ENCODE data around the gene HES2. TPM values are rescaled to one million over a fixed set of nuclear protein-coding genes. Genes with fewer than 3 reads are reported as not detected.
"Not testable (repeated sequence)": the region's sequence is repeated elsewhere in the genome, so short reads cannot be mapped to it uniquely, and the experiment has no call there.

Gene HES2
- total RNA-seq, 1 donor from 2014 or later = not detected

GRCh38 chr1:6397844-6398441 is 21.8 kb downstream of the HES2 start:
- ATAC-seq (ENCODE audit: low read depth) = no peak
- POLR2A ChIA-PET = no interaction called here
- CTCF ChIA-PET = interaction anchor here (1.3 kb wide), 1 partner anchor 151 kb away, joined by 5 read pairs; no protein-coding TSS in a partner anchor
- H3K27me3 Mint-ChIP-seq = peaks cover 11% of the 10 kb centered on the region
- intact Hi-C loops (cut with micrococcal nuclease) = no loop called here
- TF ChIP-seq CTCF (IDR thresholded peaks at IDR 0.05) = no peak
- no peaks in the 10 kb centered on the region for H3K9me3 Mint-ChIP-seq
- H3K4me3 Mint-ChIP-seq = no peak overlapping the region
- no peak for DNase-seq
- peaks cover 15% of the 10 kb centered on the region for H3K4me1 Mint-ChIP-seq
- no peak overlapping the region for H3K27ac Mint-ChIP-seq
- no peaks in the 10 kb centered on the region for H3K36me3 Mint-ChIP-seq (ENCODE audit: low read depth)

GRCh38 chr1:6396998-6397397 is 22.7 kb downstream of the HES2 start:
- Mint-ChIP-seq H3K4me3 (no peak overlapping the region), H3K36me3 (ENCODE audit: low read depth) (no peaks in the 10 kb centered on the region), H3K4me1 (peaks cover 21% of the 10 kb centered on the region), H3K9me3 (no peaks in the 10 kb centered on the region), H3K27ac (no peak overlapping the region), H3K27me3 (peaks cover 9% of the 10 kb centered on the region)
- DNase-seq = no peak
- ATAC-seq (ENCODE audit: low read depth) = no peak
- TF ChIP-seq CTCF (IDR thresholded peaks at IDR 0.05) = no peak
- ChIA-PET POLR2A (no interaction called here), CTCF (no interaction called here)
- intact Hi-C loops (cut with micrococcal nuclease) = no loop called here

- DNase-seq; intact Hi-C loops (cut with micrococcal nuclease); CTCF ChIA-PET; POLR2A ChIA-PET; H3K9me3 Mint-ChIP-seq; H3K27me3 Mint-ChIP-seq; H3K36me3 Mint-ChIP-seq (ENCODE audit: low read depth); ATAC-seq (ENCODE audit: low read depth); H3K27ac Mint-ChIP-seq; H3K4me3 Mint-ChIP-seq: not testable (repeated sequence)
- peaks cover 22% of the 10 kb centered on the region for H3K4me1 Mint-ChIP-seq
These were observed 23.9 kb downstream of the HES2 start for GRCh38 chr1:6395781-6396244.

- DNase-seq; H3K36me3 Mint-ChIP-seq (ENCODE audit: low read depth); H3K27ac Mint-ChIP-seq; ATAC-seq (ENCODE audit: low read depth); H3K9me3 Mint-ChIP-seq; H3K27me3 Mint-ChIP-seq; intact Hi-C loops (cut with micrococcal nuclease): not testable (repeated sequence)
- peak overlapping the region; percentile 55 for H3K4me3 Mint-ChIP-seq
- peaks cover 22% of the 10 kb centered on the region for H3K4me1 Mint-ChIP-seq
- ChIA-PET POLR2A (interaction anchor here (0.7 to 2.2 kb wide), 2 partner anchors 36 to 147 kb away, joined by 3 to 8 read pairs; no protein-coding TSS in a partner anchor), CTCF (interaction anchor here (1.5 kb wide), 2 partner anchors 10 to 149 kb away, joined by 4 to 5 read pairs; no protein-coding TSS in a partner anchor)
These were observed 24.6 kb downstream of the HES2 start for GRCh38 chr1:6395130-6395529.

DNA sequence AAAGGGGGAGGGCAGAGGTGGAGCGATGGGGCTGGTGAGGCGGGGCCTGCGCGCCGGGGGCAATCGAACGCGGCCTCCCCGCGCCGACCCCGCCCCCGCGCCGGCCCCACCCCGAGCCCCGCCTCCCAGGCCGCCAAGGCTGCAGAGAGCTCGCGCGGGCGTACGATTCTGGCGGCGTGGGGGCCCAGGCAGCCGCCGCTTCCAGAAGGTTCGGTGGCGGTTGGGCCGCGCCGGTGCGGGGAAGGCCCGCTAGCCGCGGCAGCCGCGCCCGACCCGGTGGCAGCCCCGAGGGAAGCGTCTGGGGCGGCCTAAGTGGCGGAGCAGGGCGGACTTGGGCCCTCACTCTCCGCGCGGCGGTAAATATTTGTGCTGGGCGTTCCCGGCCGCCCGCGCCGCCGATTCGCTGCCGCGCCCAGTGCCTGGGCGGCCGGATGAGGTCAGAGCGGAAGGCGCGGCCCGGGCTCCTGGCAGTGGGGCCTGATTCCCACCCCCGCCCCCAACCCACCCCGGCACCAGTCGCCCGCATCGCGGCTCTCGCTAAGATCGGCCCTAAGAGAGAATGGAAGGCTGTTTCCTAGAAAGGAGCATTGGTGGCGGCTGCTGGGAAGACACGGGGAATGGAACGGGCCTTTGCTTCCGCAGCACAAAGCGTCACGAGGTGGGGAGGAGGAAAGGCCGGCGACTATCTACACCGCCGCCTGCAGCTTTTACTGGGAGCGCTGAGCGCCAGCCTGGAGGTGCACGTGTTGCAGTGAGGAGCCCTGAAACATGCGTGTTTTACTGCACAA is 26.1 kb downstream of the HES2 start, which contains the start of gene ACOT7:
ACOT7 (minus strand) TSS at position 368 of the 788 bp plus-strand sequence. CDS start 368 bp downstream, outside the sequence.
- Mint-ChIP-seq H3K36me3 (ENCODE audit: low read depth) (no peaks in the 10 kb centered on the region), H3K4me1 (peaks cover 22% of the 10 kb centered on the region), H3K4me3 (peak within 1 kb of the TSS; percentile 87), H3K27ac (peak within 1 kb of the TSS; percentile 93), H3K9me3 (no peaks in the 10 kb centered on the region), H3K27me3 (no peaks in the 10 kb centered on the region)
- DNase-seq (peak; percentile 86), ATAC-seq (ENCODE audit: low read depth) (peak; percentile 91)
- intact Hi-C loops (cut with micrococcal nuclease) = loop anchor here (1.0 to 5.0 kb wide), 6 partner anchors 11 to 1569 kb away; partner anchors contain the start of genes PARK7, PHF13 and RPL22
- ChIA-PET POLR2A (interaction anchor here (0.5 to 2.2 kb wide), 7 partner anchors 10 to 401 kb away, joined by 3 to 8 read pairs (median 5); partner anchors contain the start of genes NPHP4 and RPL22), CTCF (interaction anchor here (0.9 to 1.5 kb wide), 3 partner anchors 9 to 147 kb away, joined by 3 to 5 read pairs (median 4); no protein-coding TSS in a partner anchor)
- TF ChIP-seq CTCF (IDR thresholded peaks at IDR 0.05) = no peak

All from activated B cell treated with CpG ODN at 0.5 μM for 24 hours (primary cell).